HepG2 (cell line): ENCODE data around the gene BBIP1. TPM values are rescaled to one million over a fixed set of nuclear protein-coding genes. Genes with fewer than 3 reads are reported as not detected.

ENCODE experiments used
- ATAC-seq: fragments of 200-7000 bp; cut with Tn5 transposase; 3 replicates; pipeline ENCODE4 v1.9.1; 2020; ENCODE audit warnings: mild to moderate bottlenecking, moderate library complexity
- BruUV-seq: library from RNA; stranded (reverse); fragments of 400-500 nt; replicated peaks from 2 replicates; lab custom pipeline; 2021; lab: Mats Ljungman, UMichigan
- CTCF ChIA-PET: fragments of 300-600 bp; formaldehyde crosslinking; extraction: SDS; loops from one replicate; lab custom pipeline; 2021; ENCODE audit warnings: low total read pairs, inconsistent platforms, low intra/inter-chr PET ratio; lab: Yijun Ruan, JAX
- POLR2A ChIA-PET: fragments of 350-600 bp; sonication (Branson Sonifier 250); formaldehyde crosslinking; loops from one replicate; lab custom pipeline; 2020; ENCODE audit warnings: antibody characterized with exemption, inconsistent platforms; lab: Yijun Ruan, JAX
- DNase-seq: peaks from one replicate; pipeline ENCODE4 v3.0.0-alpha.2; 2015; ENCODE audit warnings: low spot score
- FAIRE-seq: peaks from 3 replicates; lab custom pipeline; 2011; peaks lifted over from hg19 to GRCh38; lab: Jason Lieb, UNC
- H2AFZ ChIP-seq: one replicate; pipeline ENCODE4 v1.6.1; 2011; ENCODE audit warnings: low read length, inconsistent platforms
- H3K27ac ChIP-seq: fragments of 300-600 bp; 3 replicates; pipeline ENCODE4 v1.8.0; 2011; ENCODE audit warnings: mixed run types, mild to moderate bottlenecking, mixed read lengths, low read length, inconsistent platforms; ENCODE audit not compliant: insufficient read depth; ENCODE audit errors: extremely low read length
- H3K27me3 ChIP-seq, 2 experiments: fragments of 200-600 bp in 1 of 2; 2 replicates in 1 of 2; 3 replicates in 1 of 2; pipeline versions ENCODE4 v1.6.0 to v1.8.0; 2011; ENCODE audit warnings: low read length in 2 of 2, mild to moderate bottlenecking in 2 of 2, moderate library complexity in 2 of 2, inconsistent platforms in 1 of 2; ENCODE audit not compliant: insufficient read depth in 2 of 2, control insufficient read depth in 1 of 2
- H3K36me3 ChIP-seq, 2 experiments: fragments of 200-600 bp in 1 of 2; replicated peaks in 1 of 2; 2 replicates in 1 of 2; 3 replicates in 1 of 2; pipeline versions ENCODE4 v1.5.1 to v1.8.0; 2011; ENCODE audit warnings: low read length in 2 of 2, inconsistent platforms in 1 of 2; ENCODE audit not compliant: insufficient read depth in 2 of 2, control insufficient read depth in 1 of 2
- H3K4me1 ChIP-seq: 2 replicates; pipeline ENCODE4 v1.5.1; 2012; ENCODE audit warnings: low read length, inconsistent platforms; ENCODE audit not compliant: insufficient read depth
- H3K4me2 ChIP-seq: 2 replicates; pipeline ENCODE4 v1.6.0; 2011; ENCODE audit warnings: low read depth, low read length, inconsistent platforms
- H3K4me3 ChIP-seq, 3 experiments: fragments of 200-600 bp in 1 of 3; sonication (generic), shearing (Covaris generic) in 1 of 3; replicated peaks in 1 of 3; 2 replicates each; pipeline ENCODE4 v1.5.1; 2011 to 2016; ENCODE audit warnings: low read length in 3 of 3, inconsistent platforms in 2 of 3, low read depth in 2 of 3, mild to moderate bottlenecking in 2 of 3, control low read depth in 1 of 3, mixed read lengths in 1 of 3; ENCODE audit not compliant: insufficient read depth in 1 of 3
- H3K79me2 ChIP-seq: one replicate; pipeline ENCODE4 v1.6.1; 2011; ENCODE audit warnings: low read length, inconsistent platforms; ENCODE audit not compliant: insufficient read depth
- H3K9ac ChIP-seq: 2 replicates; pipeline ENCODE4 v1.6.0; 2011; ENCODE audit warnings: mild to moderate bottlenecking, low read depth, low read length, inconsistent platforms; ENCODE audit not compliant: insufficient read depth
- H3K9me3 ChIP-seq: 2 replicates; pipeline ENCODE4 v1.5.1; 2012; ENCODE audit warnings: mild to moderate bottlenecking, low read length
- H4K20me1 ChIP-seq: 2 replicates; pipeline ENCODE4 v1.6.0; 2011; ENCODE audit warnings: inconsistent platforms, mild to moderate bottlenecking, low read length, moderate library complexity; ENCODE audit not compliant: insufficient read depth
- MAFF ChIP-seq: IDR thresholded peaks from 2 replicates; pipeline ENCODE4 v1.6.1; 2011; ENCODE audit warnings: low read depth, low read length, improper control_type of control experiment
- MAFK ChIP-seq, 2 experiments: IDR thresholded peaks in 1 of 2; conservative IDR thresholded peaks in 1 of 2; 2 replicates each; pipeline ENCODE4 v1.6.1; 2011; ENCODE audit warnings: improper control_type of control experiment in 2 of 2, low read length in 2 of 2
- MTA1 ChIP-seq: sonication (generic); formaldehyde crosslinking; IDR thresholded peaks from 2 replicates; pipeline ENCODE4 v1.4.0; 2020; ENCODE audit warnings: missing genetic modification reagents, mild to moderate bottlenecking, borderline replicate concordance
- MTF2 ChIP-seq: sonication (generic); formaldehyde crosslinking; IDR thresholded peaks from 2 replicates; pipeline ENCODE4 v1.5.0; 2020; ENCODE audit warnings: missing genetic modification reagents, borderline replicate concordance
- ZNF407 ChIP-seq: sonication (generic); formaldehyde crosslinking; IDR thresholded peaks from one replicate; pipeline ENCODE4 v1.5.1; 2020; ENCODE audit warnings: mild to moderate bottlenecking, missing genetic modification reagents; ENCODE audit errors: not compliant biosample characterization
- ZNF660 ChIP-seq: sonication (generic); formaldehyde crosslinking; IDR thresholded peaks from 2 replicates; pipeline ENCODE4 v1.5.1; 2020; ENCODE audit warnings: mild to moderate bottlenecking, low read depth, missing genetic modification reagents, borderline replicate concordance
- WGBS: methylation state at CpG from one replicate; pipeline ENCODE4 v1.1.6; 2017; ENCODE audit warnings: low lambda C conversion rate; 5-methylcytosine and 5-hydroxymethylcytosine counted together
- in situ Hi-C: cut with HindIII; loops from 2 replicates; pipeline ENCODE4 v1.10.0; 2017; ENCODE audit warnings: low pct_unique_long_range_greater_than_20kb; ENCODE audit not compliant: extremely low pct_ligation_motif_present
- intact Hi-C: fragments of 100-400 bp; cut with micrococcal nuclease; formaldehyde crosslinking; loops from one replicate; pipeline ENCODE4 v1.10.0; 2022; ENCODE audit not compliant: unreplicated experiment
- polyA plus RNA-seq, 8 experiments: library from polyadenylated mRNA; depleted of rRNA in 3 of 8; stranded (reverse) in 7 of 8; unstranded in 1 of 8; fragments of >200 nt; fragmentation: Illumina TruSeq in 4 of 8; extraction: Trizol in 4 of 8; gene quantifications; 2 replicates each; pipeline versions ENCODE4 v1.2.1 to v1.2.3, GENCODE V29; 2011 to 2016; ENCODE audit warnings: low read depth in 4 of 8, missing spikeins in 1 of 8, mixed read lengths in 1 of 8; ENCODE audit not compliant: insufficient read depth in 1 of 8
- total RNA-seq, 5 experiments: library from RNA; depleted of rRNA; stranded (reverse); fragments of >200 nt; fragmentation: Illumina TruSeq; extraction: Trizol; gene quantifications; 2 replicates each; pipeline ENCODE4 v1.2.3, GENCODE V29; 2016; ENCODE audit warnings: low read depth in 1 of 5
- TF ChIP-seq, protein P1 (sequence below): sonication (generic); formaldehyde crosslinking; IDR thresholded peaks from 2 replicates; pipeline ENCODE4 v1.4.0; 2020; ENCODE audit warnings: missing genetic modification reagents

Gene BBIP1
- total and polyA plus RNA-seq, 2 of the 13 experiments (the other 11 are each of a cell fraction or from before 2014, with no cell fraction given), result 18.3 to 24.1 TPM

DNA sequence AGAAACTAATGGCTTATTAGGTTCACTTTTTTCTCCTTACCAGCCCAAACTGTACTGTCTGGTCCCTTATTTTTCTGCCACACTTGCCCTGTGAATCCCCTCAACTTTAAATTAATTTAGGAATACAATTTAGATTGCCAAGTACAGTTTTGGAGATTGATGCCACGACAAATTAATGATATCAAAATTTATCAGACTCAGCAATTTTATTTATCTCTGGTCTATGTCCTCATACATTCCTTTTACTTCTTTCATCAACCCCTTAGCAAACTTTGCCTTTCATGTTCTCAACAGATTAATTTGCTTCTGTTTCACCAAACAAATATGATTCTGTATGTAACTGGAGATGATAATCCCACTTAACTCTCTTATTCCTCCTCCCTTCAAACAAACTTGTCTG, 38.6 kb upstream of the BBIP1 start:
- WGBS, result 100% methylated on average over 1 of the region's 1 CpG
- DNase-seq, result no peak
- TF ChIP-seq MAFF, result peak; percentile 89
- TF ChIP-seq ZNF407 (CRISPR knock-in tag), result no peak
- TF ChIP-seq ZNF660, result no peak
- no peak for TF ChIP-seq MTA1
- TF ChIP-seq, protein P1, sequence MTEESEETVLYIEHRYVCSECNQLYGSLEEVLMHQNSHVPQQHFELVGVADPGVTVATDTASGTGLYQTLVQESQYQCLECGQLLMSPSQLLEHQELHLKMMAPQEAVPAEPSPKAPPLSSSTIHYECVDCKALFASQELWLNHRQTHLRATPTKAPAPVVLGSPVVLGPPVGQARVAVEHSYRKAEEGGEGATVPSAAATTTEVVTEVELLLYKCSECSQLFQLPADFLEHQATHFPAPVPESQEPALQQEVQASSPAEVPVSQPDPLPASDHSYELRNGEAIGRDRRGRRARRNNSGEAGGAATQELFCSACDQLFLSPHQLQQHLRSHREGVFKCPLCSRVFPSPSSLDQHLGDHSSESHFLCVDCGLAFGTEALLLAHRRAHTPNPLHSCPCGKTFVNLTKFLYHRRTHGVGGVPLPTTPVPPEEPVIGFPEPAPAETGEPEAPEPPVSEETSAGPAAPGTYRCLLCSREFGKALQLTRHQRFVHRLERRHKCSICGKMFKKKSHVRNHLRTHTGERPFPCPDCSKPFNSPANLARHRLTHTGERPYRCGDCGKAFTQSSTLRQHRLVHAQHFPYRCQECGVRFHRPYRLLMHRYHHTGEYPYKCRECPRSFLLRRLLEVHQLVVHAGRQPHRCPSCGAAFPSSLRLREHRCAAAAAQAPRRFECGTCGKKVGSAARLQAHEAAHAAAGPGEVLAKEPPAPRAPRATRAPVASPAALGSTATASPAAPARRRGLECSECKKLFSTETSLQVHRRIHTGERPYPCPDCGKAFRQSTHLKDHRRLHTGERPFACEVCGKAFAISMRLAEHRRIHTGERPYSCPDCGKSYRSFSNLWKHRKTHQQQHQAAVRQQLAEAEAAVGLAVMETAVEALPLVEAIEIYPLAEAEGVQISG (CRISPR knock-in tag), result no peak
- peak; percentile 79 to 91 for TF ChIP-seq MAFK (conservative IDR thresholded peaks at IDR 0.05 in 1 of 2, IDR thresholded peaks at IDR 0.05 in 1 of 2; ENCODE audit: low read length in 2 of 2)
- no peak for TF ChIP-seq MTF2 (CRISPR knock-in tag)
- H2AFZ ChIP-seq, result no peak overlapping the region
- no peak for FAIRE-seq
- no peak overlapping the region for H3K27ac ChIP-seq
- in situ Hi-C loops (no loop called here), intact Hi-C loops (no loop called here)
- H3K4me2 ChIP-seq, result no peak overlapping the region
- POLR2A ChIA-PET, result no interaction called here
- BruUV-seq, result no TSS peak
- H3K36me3 ChIP-seq, result no peaks in the 10 kb centered on the region
- H3K9ac ChIP-seq, result no peak overlapping the region
- peaks cover 6% of the 10 kb centered on the region; the same call in 1 of the 2 replicates for H4K20me1 ChIP-seq
- H3K27me3 ChIP-seq, result no peaks in the 10 kb centered on the region
- H3K9me3 ChIP-seq, result no peaks in the 10 kb centered on the region
- no peaks in the 10 kb centered on the region for H3K4me1 ChIP-seq
- no peak for ATAC-seq
- no peak overlapping the region for H3K4me3 ChIP-seq
- CTCF ChIA-PET, result no interaction called here
- H3K79me2 ChIP-seq, result peaks cover 25% of the 10 kb centered on the region
